Peyer's patch (tissue), 4 donors: Measurements from ENCODE around the gene CDC42EP3. TPM values are rescaled to one million over a fixed set of nuclear protein-coding genes. Genes with fewer than 3 reads are reported as not detected.

Source experiments
- DNase-seq, 3 donors: peaks; one replicate each; pipeline ENCODE4 v3.0.0-alpha.2; 2017 to 2019
- H3K27ac ChIP-seq, 4 donors: fragments of 200-600 bp; sonication (generic); one replicate each; pipeline ENCODE4 v1.5.1; 2016 to 2019
- H3K27me3 ChIP-seq, 2 donors: fragments of 200-600 bp; sonication (generic); one replicate each; pipeline ENCODE4 v1.5.1; 2019
- H3K36me3 ChIP-seq, 3 donors: fragments of 200-600 bp; sonication (generic); one replicate each; pipeline ENCODE4 v1.5.1; 2016 to 2019
- H3K4me1 ChIP-seq, 4 donors: fragments of 200-600 bp; sonication (generic); one replicate each; pipeline ENCODE4 v1.5.1; 2016 to 2019
- H3K4me3 ChIP-seq, 4 donors: fragments of 200-600 bp; sonication (generic); 1 replicate in 3 of 4; 2 replicates in 1 of 4; pipeline ENCODE4 v1.5.1; 2016 to 2019; ENCODE audit warnings: mild to moderate bottlenecking in 1 of 4
- H3K9me3 ChIP-seq, 4 donors: fragments of 200-600 bp; sonication (generic); one replicate each; pipeline ENCODE4 v1.5.1; 2016 to 2019; ENCODE audit warnings: mild to moderate bottlenecking in 1 of 4
- CTCF ChIP-seq, 6 experiments: fragments of 450-650 bp in 4 of 6; fragments of 200-600 bp in 2 of 6; sonication (generic) in 1 of 6; IDR thresholded peaks; one replicate each; pipeline ENCODE4 v1.5.1; 2017 to 2019; ENCODE audit warnings: antibody characterized with exemption in 6 of 6, mild to moderate bottlenecking in 3 of 6, moderate library complexity in 1 of 6
- POLR2A ChIP-seq, 2 donors: fragments of 450-650 bp; IDR thresholded peaks; one replicate each; pipeline ENCODE4 v1.5.1; 2017; ENCODE audit warnings: antibody characterized with exemption in 2 of 2, mild to moderate bottlenecking in 2 of 2, moderate library complexity in 2 of 2
- total RNA-seq, 4 donors: library from RNA; depleted of rRNA; stranded (reverse); fragments of >200 nt; gene quantifications; one replicate each; pipeline ENCODE4 v1.1.0, GENCODE V29; 2016

CDC42EP3 gene
- total RNA-seq, 4 donors from 2014 or later = 7.0 to 9.5 (median 7.6) TPM

DNA sequence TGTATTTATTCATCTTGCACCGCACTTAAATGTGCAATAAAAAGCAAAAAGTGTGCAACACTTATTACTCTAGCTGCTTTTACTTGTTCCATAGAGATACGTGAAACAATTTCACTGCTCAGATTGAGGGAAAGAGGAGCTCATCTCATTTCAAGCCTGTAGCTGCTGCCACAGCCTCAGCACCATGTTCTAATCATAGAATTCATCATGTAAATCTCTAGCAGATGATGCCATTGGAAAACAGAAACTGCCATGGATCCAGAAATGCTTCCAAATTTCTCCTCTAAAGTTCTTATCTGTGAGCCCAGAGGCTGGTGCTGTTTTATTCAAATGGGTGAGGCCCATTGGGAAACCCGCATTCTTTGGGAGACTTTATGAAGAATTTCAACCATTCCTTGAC lies 2.0 kb downstream of the CDC42EP3 start:
- H3K27me3 ChIP-seq = no peaks in the 10 kb centered on the region
- H3K27ac ChIP-seq = peak overlapping the region in 2 of 4 donors; percentile 91 to 94
- no peak for DNase-seq
- no peaks in the 10 kb centered on the region for H3K9me3 ChIP-seq
- H3K4me3 ChIP-seq = peak overlapping the region in 1 of 4 donors; percentile 72
- H3K36me3 ChIP-seq = no peaks in the 10 kb centered on the region
- H3K4me1 ChIP-seq = peaks cover 0 to 9% (median 0%) of the 10 kb centered on the region in 4 donors
- TF ChIP-seq CTCF (IDR thresholded peaks at IDR 0.05) (no peak), POLR2A (IDR thresholded peaks at IDR 0.05) (no peak)

GRCh38 chr2:37667704-37668103 lies 3.7 kb downstream of the CDC42EP3 start:
- peaks cover 0 to 9% (median 0%) of the 10 kb centered on the region in 4 donors for H3K4me1 ChIP-seq
- H3K27ac ChIP-seq = no peak overlapping the region
- H3K36me3 ChIP-seq = no peaks in the 10 kb centered on the region
- TF ChIP-seq CTCF (IDR thresholded peaks at IDR 0.05) = no peak
- TF ChIP-seq POLR2A (IDR thresholded peaks at IDR 0.05) = no peak
- H3K4me3 ChIP-seq = no peak overlapping the region
- no peak for DNase-seq
- no peaks in the 10 kb centered on the region for H3K9me3 ChIP-seq
- no peaks in the 10 kb centered on the region for H3K27me3 ChIP-seq

- Histone ChIP-seq H3K4me1 (peaks cover 0 to 9% (median 0%) of the 10 kb centered on the region in 4 donors), H3K27me3 (no peaks in the 10 kb centered on the region), H3K9me3 (no peaks in the 10 kb centered on the region), H3K27ac (no peak overlapping the region), H3K4me3 (no peak overlapping the region), H3K36me3 (no peaks in the 10 kb centered on the region)
- no peak for DNase-seq
- TF ChIP-seq POLR2A (IDR thresholded peaks at IDR 0.05) (no peak), CTCF (IDR thresholded peaks at IDR 0.05) (no peak)
Measured at GRCh38 chr2:37666772-37667171, 4.7 kb downstream of the CDC42EP3 start.

DNA sequence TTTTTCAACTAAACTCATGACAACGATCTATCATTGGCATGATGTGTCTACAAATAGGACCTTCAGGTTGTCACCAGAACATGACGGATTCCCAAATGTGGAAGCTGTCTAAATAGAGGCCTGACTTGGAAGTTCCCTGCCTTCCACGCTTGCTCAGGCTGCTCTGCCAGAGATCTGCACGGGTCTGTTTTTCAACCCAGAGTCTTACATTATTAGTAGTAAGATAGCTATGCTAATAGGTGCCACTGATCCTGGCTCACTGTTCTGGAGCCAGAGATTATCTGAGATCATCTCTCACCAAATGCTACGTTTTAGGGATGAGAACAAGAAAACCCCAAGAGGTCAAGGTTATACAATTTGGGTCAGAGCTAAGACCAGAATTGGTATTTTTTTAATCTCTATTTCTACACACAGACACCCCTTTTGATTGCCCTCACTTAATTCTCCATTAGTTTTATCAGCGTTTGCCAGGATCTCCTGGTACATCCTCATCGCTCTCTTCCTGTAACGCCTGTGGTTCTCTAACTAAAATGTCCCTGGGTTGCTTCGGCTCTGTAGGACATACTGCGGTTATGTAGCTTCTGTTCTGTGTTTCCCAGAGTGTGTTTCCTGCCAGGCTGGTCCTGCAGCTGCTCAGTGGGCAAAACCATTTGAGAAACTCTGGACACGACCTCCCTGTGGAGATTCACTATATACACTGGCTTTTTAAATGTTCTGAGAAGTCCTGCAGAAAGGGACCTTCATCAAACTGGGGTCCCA lies 5.7 kb downstream of the CDC42EP3 start:
- Histone ChIP-seq H3K36me3 (no peaks in the 10 kb centered on the region), H3K27me3 (no peaks in the 10 kb centered on the region), H3K27ac (peak overlapping the region in 2 of 4 donors; percentile 3 to 18), H3K9me3 (no peaks in the 10 kb centered on the region), H3K4me3 (no peak overlapping the region), H3K4me1 (peaks cover 0 to 9% (median 0%) of the 10 kb centered on the region in 4 donors)
- DNase-seq = no peak
- TF ChIP-seq CTCF (IDR thresholded peaks at IDR 0.05) (no peak), POLR2A (IDR thresholded peaks at IDR 0.05) (no peak)

DNA sequence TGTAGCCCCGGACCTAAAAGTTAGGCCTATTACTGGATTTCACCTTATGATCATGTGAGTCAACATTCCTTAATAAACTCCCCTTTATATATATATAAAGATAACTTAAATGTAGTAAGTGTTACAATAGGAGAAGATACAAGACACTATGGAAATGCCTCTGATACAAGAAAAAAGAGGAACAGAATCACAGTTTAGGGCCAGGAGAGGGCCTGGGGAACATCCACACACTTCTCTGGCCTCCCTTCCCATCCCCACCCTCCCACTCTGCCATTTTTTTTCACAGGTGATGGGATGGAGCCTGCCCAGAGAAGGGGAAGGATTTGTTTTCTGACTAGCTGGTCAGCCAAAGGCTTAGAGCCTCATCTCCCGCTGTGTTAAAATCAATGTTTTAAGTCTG lies 6.4 kb downstream of the CDC42EP3 start:
- Histone ChIP-seq H3K4me3 (no peak overlapping the region), H3K4me1 (peaks cover 0 to 9% (median 0%) of the 10 kb centered on the region in 4 donors), H3K27ac (peak overlapping the region in 1 of 4 donors; percentile 7), H3K36me3 (no peaks in the 10 kb centered on the region), H3K27me3 (no peaks in the 10 kb centered on the region), H3K9me3 (no peaks in the 10 kb centered on the region)
- TF ChIP-seq POLR2A (IDR thresholded peaks at IDR 0.05) (no peak), CTCF (IDR thresholded peaks at IDR 0.05) (no peak)
- no peak for DNase-seq
